ENCODE measurements around the gene DDOST. TPM values are rescaled to one million over a fixed set of nuclear protein-coding genes. Genes with fewer than 3 reads are reported as not detected.

The DDOST gene
- total RNA-seq, 2 experiments from 2014 or later: 96.1 to 101 TPM

GRCh38 chr1:20686883-20687725 is 25.9 kb upstream of the DDOST start:
- no peaks in the 10 kb centered on the region for H3K27me3 ChIP-seq (ENCODE audit: control insufficient read depth in 1 of 2, insufficient read depth in 2 of 2, low read length in 2 of 2)
- Mint-ChIP-seq H3K4me3 (no peak overlapping the region), H3K9me3 (no peaks in the 10 kb centered on the region), H3K27ac (no peak overlapping the region), H3K4me1 (ENCODE audit: low read depth) (no peaks in the 10 kb centered on the region), H3K36me3 (ENCODE audit: low read depth) (no peaks in the 10 kb centered on the region), H3K27me3 (no peaks in the 10 kb centered on the region)
- H3K27ac ChIP-seq (ENCODE audit: low read depth in 1 of 2, low read length in 2 of 2): no peak overlapping the region
- peaks cover 2% of the 10 kb centered on the region for H3K4me1 ChIP-seq (ENCODE audit: insufficient read depth, low read length)
- no peak for DNase-seq
- intact Hi-C loops (cut with DNase I, micrococcal nuclease): no loop called here
- ATAC-seq (ENCODE audit: poor library complexity): no peak
- no peak for TF ChIP-seq CTCF (IDR thresholded peaks at IDR 0.05)
- ChIA-PET CTCF (no interaction called here), POLR2A (no interaction called here)
- no peak overlapping the region for H3K4me3 ChIP-seq (ENCODE audit: low read length)
- H3K36me3 ChIP-seq (ENCODE audit: insufficient read depth, low read length): no peaks in the 10 kb centered on the region
- H3K9me3 ChIP-seq (ENCODE audit: control insufficient read depth in 1 of 2, insufficient read depth in 1 of 2, low read length in 2 of 2): no peaks in the 10 kb centered on the region

GRCh38 chr1:20685741-20686140 is 24.6 kb upstream of the DDOST start:
- Histone ChIP-seq H3K36me3 (ENCODE audit: insufficient read depth, low read length) (no peaks in the 10 kb centered on the region), H3K27me3 (ENCODE audit: control insufficient read depth in 1 of 2, insufficient read depth in 2 of 2, low read length in 2 of 2) (no peaks in the 10 kb centered on the region), H3K9me3 (ENCODE audit: control insufficient read depth in 1 of 2, insufficient read depth in 1 of 2, low read length in 2 of 2) (no peaks in the 10 kb centered on the region), H3K27ac (ENCODE audit: low read depth in 1 of 2, low read length in 2 of 2) (no peak overlapping the region), H3K4me3 (ENCODE audit: low read length) (no peak overlapping the region), H3K4me1 (ENCODE audit: insufficient read depth, low read length) (peaks cover 2% of the 10 kb centered on the region)
- intact Hi-C loops (cut with DNase I, micrococcal nuclease): no loop called here
- POLR2A ChIA-PET: no interaction called here
- Mint-ChIP-seq H3K27ac (no peak overlapping the region), H3K36me3 (ENCODE audit: low read depth) (no peaks in the 10 kb centered on the region), H3K4me3 (no peak overlapping the region), H3K27me3 (no peaks in the 10 kb centered on the region), H3K4me1 (ENCODE audit: low read depth) (no peaks in the 10 kb centered on the region), H3K9me3 (no peaks in the 10 kb centered on the region)
- ATAC-seq (ENCODE audit: poor library complexity) (no peak), DNase-seq (no peak)
- no peak for TF ChIP-seq CTCF (IDR thresholded peaks at IDR 0.05)
- CTCF ChIA-PET: no interaction called here

- no peak overlapping the region for H3K4me3 ChIP-seq (ENCODE audit: low read length)
- ATAC-seq (ENCODE audit: poor library complexity): no peak
- CTCF ChIA-PET: no interaction called here
- no peaks in the 10 kb centered on the region for H3K27me3 ChIP-seq (ENCODE audit: control insufficient read depth in 1 of 2, insufficient read depth in 2 of 2, low read length in 2 of 2)
- no peak overlapping the region for H3K27ac Mint-ChIP-seq
- no peaks in the 10 kb centered on the region for H3K4me1 Mint-ChIP-seq (ENCODE audit: low read depth)
- intact Hi-C loops (cut with DNase I, micrococcal nuclease): no loop called here
- TF ChIP-seq CTCF (IDR thresholded peaks at IDR 0.05): no peak
- peaks cover 2% of the 10 kb centered on the region for H3K4me1 ChIP-seq (ENCODE audit: insufficient read depth, low read length)
- H3K27ac ChIP-seq (ENCODE audit: low read depth in 1 of 2, low read length in 2 of 2): no peak overlapping the region
- no peak overlapping the region for H3K4me3 Mint-ChIP-seq
- H3K27me3 Mint-ChIP-seq: no peaks in the 10 kb centered on the region
- H3K9me3 Mint-ChIP-seq: no peaks in the 10 kb centered on the region
- no peak for DNase-seq
- no peaks in the 10 kb centered on the region for H3K36me3 Mint-ChIP-seq (ENCODE audit: low read depth)
- H3K9me3 ChIP-seq (ENCODE audit: control insufficient read depth in 1 of 2, insufficient read depth in 1 of 2, low read length in 2 of 2): no peaks in the 10 kb centered on the region
- POLR2A ChIA-PET: no interaction called here
- H3K36me3 ChIP-seq (ENCODE audit: insufficient read depth, low read length): no peaks in the 10 kb centered on the region
Observed at GRCh38 chr1:20685099-20685662, 24.0 kb upstream of the DDOST start.

Measured in CD4-positive, alpha-beta T cell (primary cell).